Measurements from ENCODE around the gene MEIOB.

DNA sequence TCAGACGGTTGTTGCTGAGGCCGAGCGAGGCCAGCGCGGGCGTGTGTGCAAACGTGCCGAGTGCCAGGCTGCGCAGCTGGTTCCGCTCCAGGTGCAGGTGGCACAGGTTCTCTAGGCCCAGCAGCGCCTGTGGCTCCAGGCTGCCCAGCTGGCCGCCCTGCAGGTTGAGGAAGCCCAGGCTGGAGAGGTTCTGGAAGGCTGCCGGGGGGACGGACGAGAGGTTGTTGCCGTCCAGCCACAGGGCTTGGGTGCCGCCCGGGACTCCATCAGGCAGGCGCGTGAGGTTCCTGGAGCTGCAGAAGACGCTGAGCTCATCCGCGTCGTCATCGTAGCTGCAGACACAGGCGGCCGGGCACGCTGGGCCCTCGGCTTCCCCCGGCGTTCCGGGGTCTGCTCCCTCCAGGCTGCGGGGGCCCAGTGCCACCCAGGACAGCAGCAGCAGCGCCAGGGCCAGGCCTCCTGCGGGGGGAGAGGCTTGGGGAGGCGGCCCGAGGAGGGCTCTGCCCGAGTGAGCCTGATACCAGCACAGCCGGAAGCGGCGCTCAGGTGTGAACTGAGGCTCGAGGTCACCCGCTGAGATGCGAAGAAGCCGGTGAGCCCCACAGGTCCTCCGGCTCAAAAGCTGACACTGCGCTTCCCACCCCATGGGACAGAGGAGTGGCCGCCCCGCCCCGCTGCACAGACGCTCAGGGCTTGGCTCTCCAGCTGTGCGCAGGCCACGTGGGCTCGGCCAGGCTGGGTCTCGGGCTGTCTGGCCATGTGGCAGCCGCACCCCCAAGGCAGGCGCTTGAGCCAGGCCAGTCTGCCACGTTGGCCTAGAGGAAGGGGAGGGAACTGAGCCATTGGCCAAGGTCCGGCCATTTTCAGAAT lies 79.8 kb downstream of the MEIOB start:
- TF ChIP-seq, protein P1, sequence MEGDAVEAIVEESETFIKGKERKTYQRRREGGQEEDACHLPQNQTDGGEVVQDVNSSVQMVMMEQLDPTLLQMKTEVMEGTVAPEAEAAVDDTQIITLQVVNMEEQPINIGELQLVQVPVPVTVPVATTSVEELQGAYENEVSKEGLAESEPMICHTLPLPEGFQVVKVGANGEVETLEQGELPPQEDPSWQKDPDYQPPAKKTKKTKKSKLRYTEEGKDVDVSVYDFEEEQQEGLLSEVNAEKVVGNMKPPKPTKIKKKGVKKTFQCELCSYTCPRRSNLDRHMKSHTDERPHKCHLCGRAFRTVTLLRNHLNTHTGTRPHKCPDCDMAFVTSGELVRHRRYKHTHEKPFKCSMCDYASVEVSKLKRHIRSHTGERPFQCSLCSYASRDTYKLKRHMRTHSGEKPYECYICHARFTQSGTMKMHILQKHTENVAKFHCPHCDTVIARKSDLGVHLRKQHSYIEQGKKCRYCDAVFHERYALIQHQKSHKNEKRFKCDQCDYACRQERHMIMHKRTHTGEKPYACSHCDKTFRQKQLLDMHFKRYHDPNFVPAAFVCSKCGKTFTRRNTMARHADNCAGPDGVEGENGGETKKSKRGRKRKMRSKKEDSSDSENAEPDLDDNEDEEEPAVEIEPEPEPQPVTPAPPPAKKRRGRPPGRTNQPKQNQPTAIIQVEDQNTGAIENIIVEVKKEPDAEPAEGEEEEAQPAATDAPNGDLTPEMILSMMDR (conservative IDR thresholded peaks at IDR 0.05; ENCODE audit: low read depth, low read length) = no peak
- no peak for TF ChIP-seq EZH2 (IDR thresholded peaks at IDR 0.05; ENCODE audit: borderline replicate concordance, low read depth, low read length, poor library complexity, severe bottlenecking)
